Ascending aorta (tissue), 2 donors: ENCODE results near the gene FAXC. TPM values are rescaled to one million over a fixed set of nuclear protein-coding genes. Genes with fewer than 3 reads are reported as not detected.

Experiments used
- DNase-seq, 2 donors: peaks; one replicate each; pipeline ENCODE4 v3.0.0-alpha.2; 2019; ENCODE audit warnings: low spot score in 2 of 2
- H3K27ac ChIP-seq, 2 donors: fragments of 200-600 bp; sonication (generic); one replicate each; pipeline ENCODE4 v1.5.1; 2016 to 2017; ENCODE audit warnings: mild to moderate bottlenecking in 1 of 2
- H3K27me3 ChIP-seq: fragments of 200-600 bp; sonication (generic); one replicate; pipeline ENCODE4 v1.5.1; 2017
- H3K36me3 ChIP-seq, 2 donors: fragments of 200-600 bp; sonication (generic); one replicate each; pipeline ENCODE4 v1.5.1; 2016
- H3K4me1 ChIP-seq, 2 donors: fragments of 200-600 bp; sonication (generic); one replicate each; pipeline ENCODE4 v1.5.1; 2016 to 2017; ENCODE audit warnings: mild to moderate bottlenecking in 1 of 2
- H3K4me3 ChIP-seq, 2 donors: fragments of 200-600 bp; sonication (generic); one replicate each; pipeline ENCODE4 v1.5.1; 2016 to 2017; ENCODE audit warnings: mild to moderate bottlenecking in 1 of 2
- H3K9me3 ChIP-seq, 2 donors: fragments of 200-600 bp; sonication (generic); one replicate each; pipeline ENCODE4 v1.5.1; 2016
- CTCF ChIP-seq, 3 experiments: fragments of 200-600 bp in 2 of 3; fragments of 450-650 bp in 1 of 3; sonication (generic) in 2 of 3; IDR thresholded peaks; one replicate each; pipeline ENCODE4 v1.5.1; 2016 to 2019; ENCODE audit warnings: antibody characterized with exemption in 3 of 3, mild to moderate bottlenecking in 1 of 3, moderate library complexity in 1 of 3
- intact Hi-C: fragments of 100-400 bp; cut with DNase I; formaldehyde crosslinking; loops from one replicate; pipeline ENCODE4 v1.15.1; 2023
- total RNA-seq: library from RNA; depleted of rRNA; stranded (reverse); fragments of >200 nt; gene quantifications from one replicate; pipeline ENCODE4 v1.1.0, GENCODE V29; 2016

FAXC gene
- total RNA-seq, 1 donor from 2014 or later = not detected

- intact Hi-C loops = no loop called here
- no peak overlapping the region for H3K4me3 ChIP-seq
Measured at GRCh38 chr6:99296261-99296660, 53.2 kb downstream of the FAXC start.

GRCh38 chr6:99295276-99295675 lies 54.2 kb downstream of the FAXC start:
- H3K27me3 ChIP-seq = no peaks in the 10 kb centered on the region
- no peak overlapping the region for H3K4me3 ChIP-seq
- no peak for TF ChIP-seq CTCF (IDR thresholded peaks at IDR 0.05)
- no peak for DNase-seq
- H3K36me3 ChIP-seq = peaks cover 0 to 6% of the 10 kb centered on the region in 2 donors
- H3K9me3 ChIP-seq = no peaks in the 10 kb centered on the region
- no peak overlapping the region for H3K27ac ChIP-seq
- no peaks in the 10 kb centered on the region for H3K4me1 ChIP-seq
- intact Hi-C loops = no loop called here

More at GRCh38 chr6:99296261-99296660, 53.2 kb downstream of the FAXC start:
- Histone ChIP-seq H3K36me3 (peaks cover 0 to 3% of the 10 kb centered on the region in 2 donors), H3K27ac (no peak overlapping the region), H3K27me3 (no peaks in the 10 kb centered on the region), H3K9me3 (no peaks in the 10 kb centered on the region), H3K4me1 (no peaks in the 10 kb centered on the region)
- no peak for DNase-seq
- no peak for TF ChIP-seq CTCF (IDR thresholded peaks at IDR 0.05)

- TF ChIP-seq CTCF (IDR thresholded peaks at IDR 0.05) = no peak
- H3K9me3 ChIP-seq = no peaks in the 10 kb centered on the region
- H3K27ac ChIP-seq = no peak overlapping the region
- no peaks in the 10 kb centered on the region for H3K4me1 ChIP-seq
- peaks cover 0 to 6% of the 10 kb centered on the region in 2 donors for H3K36me3 ChIP-seq
- DNase-seq = no peak
- intact Hi-C loops = no loop called here
- H3K27me3 ChIP-seq = no peaks in the 10 kb centered on the region
- no peak overlapping the region for H3K4me3 ChIP-seq
Measured at GRCh38 chr6:99294786-99295185, 54.7 kb downstream of the FAXC start.

- intact Hi-C loops = no loop called here
Measured at GRCh38 chr6:99289701-99290100, 59.8 kb downstream of the FAXC start.

GRCh38 chr6:99288668-99289067 lies 60.8 kb downstream of the FAXC start:
- H3K9me3 ChIP-seq = no peaks in the 10 kb centered on the region
- H3K36me3 ChIP-seq = peaks cover 0 to 6% of the 10 kb centered on the region in 2 donors
- no peak overlapping the region for H3K4me3 ChIP-seq
- TF ChIP-seq CTCF (IDR thresholded peaks at IDR 0.05) = no peak
- intact Hi-C loops = no loop called here
- no peak overlapping the region for H3K27ac ChIP-seq
- H3K27me3 ChIP-seq = no peaks in the 10 kb centered on the region
- DNase-seq = no peak
- no peaks in the 10 kb centered on the region for H3K4me1 ChIP-seq

More at GRCh38 chr6:99289701-99290100, 59.8 kb downstream of the FAXC start:
- Histone ChIP-seq H3K36me3 (peaks cover 0 to 6% of the 10 kb centered on the region in 2 donors), H3K9me3 (no peaks in the 10 kb centered on the region), H3K4me1 (no peaks in the 10 kb centered on the region), H3K27ac (no peak overlapping the region), H3K4me3 (no peak overlapping the region), H3K27me3 (no peaks in the 10 kb centered on the region)
- no peak for DNase-seq
- TF ChIP-seq CTCF (IDR thresholded peaks at IDR 0.05) = no peak

GRCh38 chr6:99287523-99287922 lies 62.0 kb downstream of the FAXC start:
- no peak for DNase-seq
- H3K27ac ChIP-seq = no peak overlapping the region
- H3K4me3 ChIP-seq = no peak overlapping the region
- H3K9me3 ChIP-seq = no peaks in the 10 kb centered on the region
- intact Hi-C loops = no loop called here
- no peak for TF ChIP-seq CTCF (IDR thresholded peaks at IDR 0.05)
- no peaks in the 10 kb centered on the region for H3K4me1 ChIP-seq
- H3K36me3 ChIP-seq = peaks cover 0 to 6% of the 10 kb centered on the region in 2 donors
- H3K27me3 ChIP-seq = no peaks in the 10 kb centered on the region
